Activated T-cell treated with anti-CD3 and anti-CD28 coated beads, Interleukin-2, amount 50 U/mL, for 72 hours (primary cell): ENCODE data around the gene MAGI1. TPM values are rescaled to one million over a fixed set of nuclear protein-coding genes. Genes with fewer than 3 reads are reported as not detected.

Experiments used
- ATAC-seq, 2 donors: fragments of 150-1000 bp; cut with Tn5 transposase; replicated peaks in 1 of 2; 2 replicates each; pipeline ENCODE4 v1.10.0; 2021; ENCODE audit warnings: moderate library complexity in 2 of 2, mild to moderate bottlenecking in 1 of 2
- DNase-seq, 2 donors: peaks; one replicate each; pipeline ENCODE4 v3.0.0; 2021 to 2022; ENCODE audit warnings: mixed read lengths in 1 of 2
- H3K27ac Mint-ChIP-seq: one replicate; pipeline ENCODE4 v1.8.0; 2022; ENCODE audit warnings: mild to moderate bottlenecking, moderate library complexity, mixed read lengths
- H3K27me3 Mint-ChIP-seq: one replicate; pipeline ENCODE4 v1.8.0; 2022; ENCODE audit warnings: low read depth, mixed read lengths
- H3K36me3 Mint-ChIP-seq, 2 donors: one replicate each; pipeline ENCODE4 v1.8.0; 2022; ENCODE audit warnings: mixed read lengths in 2 of 2, mild to moderate bottlenecking in 1 of 2; ENCODE audit not compliant: insufficient read depth in 2 of 2
- H3K4me1 Mint-ChIP-seq: one replicate; pipeline ENCODE4 v1.8.0; 2022; ENCODE audit warnings: low read depth, mixed read lengths
- H3K4me3 Mint-ChIP-seq, 2 donors: one replicate each; pipeline ENCODE4 v1.8.0; 2022; ENCODE audit warnings: mild to moderate bottlenecking in 2 of 2, mixed read lengths in 2 of 2, moderate library complexity in 2 of 2
- H3K9me3 Mint-ChIP-seq, 2 donors: one replicate each; pipeline ENCODE4 v1.8.0; 2022; ENCODE audit warnings: mixed read lengths in 2 of 2
- total RNA-seq, 2 donors: library from RNA; stranded (reverse); gene quantifications; one replicate each; pipeline ENCODE4 v1.2.3, GENCODE V29; 2022

MAGI1 gene
- total RNA-seq, 2 donors from 2014 or later, result 0.41 to 0.67 TPM

GRCh38 chr3:65890328-65890727 lies 148.4 kb downstream of the MAGI1 start:
- ATAC-seq (no peak), DNase-seq (no peak)
- Mint-ChIP-seq H3K4me1 (no peaks in the 10 kb centered on the region), H3K27ac (no peak overlapping the region), H3K27me3 (no peaks in the 10 kb centered on the region), H3K36me3 (no peaks in the 10 kb centered on the region), H3K9me3 (no peaks in the 10 kb centered on the region), H3K4me3 (no peak overlapping the region)

- no peak overlapping the region for H3K27ac Mint-ChIP-seq
- ATAC-seq (no peak), DNase-seq (no peak)
- no peak overlapping the region for H3K4me3 Mint-ChIP-seq
- no peaks in the 10 kb centered on the region for H3K4me1 Mint-ChIP-seq
- no peaks in the 10 kb centered on the region for H3K9me3 Mint-ChIP-seq
- no peaks in the 10 kb centered on the region for H3K36me3 Mint-ChIP-seq
- H3K27me3 Mint-ChIP-seq, result no peaks in the 10 kb centered on the region
Observed at GRCh38 chr3:65889707-65890099, 149.0 kb downstream of the MAGI1 start.

GRCh38 chr3:65888980-65889706 lies 149.6 kb downstream of the MAGI1 start:
- DNase-seq (no peak), ATAC-seq (no peak)
- no peaks in the 10 kb centered on the region for H3K9me3 Mint-ChIP-seq
- no peaks in the 10 kb centered on the region for H3K4me1 Mint-ChIP-seq
- H3K36me3 Mint-ChIP-seq, result no peaks in the 10 kb centered on the region
- H3K27ac Mint-ChIP-seq, result no peak overlapping the region
- H3K27me3 Mint-ChIP-seq, result no peaks in the 10 kb centered on the region
- no peak overlapping the region for H3K4me3 Mint-ChIP-seq

- DNase-seq (no peak), ATAC-seq (no peak)
- no peaks in the 10 kb centered on the region for H3K4me1 Mint-ChIP-seq
- H3K9me3 Mint-ChIP-seq, result no peaks in the 10 kb centered on the region
- H3K27me3 Mint-ChIP-seq, result no peaks in the 10 kb centered on the region
- no peak overlapping the region for H3K27ac Mint-ChIP-seq
- H3K36me3 Mint-ChIP-seq, result no peaks in the 10 kb centered on the region
- no peak overlapping the region for H3K4me3 Mint-ChIP-seq
Observed at GRCh38 chr3:65888196-65888595, 150.5 kb downstream of the MAGI1 start.

GRCh38 chr3:65886391-65886790 lies 152.3 kb downstream of the MAGI1 start:
- H3K4me3 Mint-ChIP-seq, result no peak overlapping the region
- H3K27ac Mint-ChIP-seq, result no peak overlapping the region
- DNase-seq, result no peak
- H3K36me3 Mint-ChIP-seq, result no peaks in the 10 kb centered on the region
- no peaks in the 10 kb centered on the region for H3K27me3 Mint-ChIP-seq
- no peak for ATAC-seq
- no peaks in the 10 kb centered on the region for H3K4me1 Mint-ChIP-seq
- peaks cover 0 to 1% of the 10 kb centered on the region in 2 donors for H3K9me3 Mint-ChIP-seq

- no peaks in the 10 kb centered on the region for H3K36me3 Mint-ChIP-seq
- H3K27me3 Mint-ChIP-seq, result no peaks in the 10 kb centered on the region
- peaks cover 0 to 1% of the 10 kb centered on the region in 2 donors for H3K9me3 Mint-ChIP-seq
- DNase-seq (no peak), ATAC-seq (no peak)
- no peak overlapping the region for H3K4me3 Mint-ChIP-seq
- H3K27ac Mint-ChIP-seq, result no peak overlapping the region
- no peaks in the 10 kb centered on the region for H3K4me1 Mint-ChIP-seq
Observed at GRCh38 chr3:65884071-65884470, 154.6 kb downstream of the MAGI1 start.

- ATAC-seq, result no peak
- H3K27me3 Mint-ChIP-seq, result no peaks in the 10 kb centered on the region
- H3K9me3 Mint-ChIP-seq, result peaks cover 0 to 1% of the 10 kb centered on the region in 2 donors
- DNase-seq, result no peak
- H3K4me1 Mint-ChIP-seq, result no peaks in the 10 kb centered on the region
- no peaks in the 10 kb centered on the region for H3K36me3 Mint-ChIP-seq
- no peak overlapping the region for H3K4me3 Mint-ChIP-seq
- no peak overlapping the region for H3K27ac Mint-ChIP-seq
Observed at GRCh38 chr3:65883613-65884012, 155.1 kb downstream of the MAGI1 start.

GRCh38 chr3:65880350-65880749 lies 158.4 kb downstream of the MAGI1 start:
- Mint-ChIP-seq H3K4me3 (no peak overlapping the region), H3K27ac (no peak overlapping the region), H3K36me3 (no peaks in the 10 kb centered on the region), H3K27me3 (no peaks in the 10 kb centered on the region), H3K4me1 (no peaks in the 10 kb centered on the region), H3K9me3 (peaks cover 0 to 1% of the 10 kb centered on the region in 2 donors)
- DNase-seq (no peak), ATAC-seq (no peak)

- Mint-ChIP-seq H3K36me3 (no peaks in the 10 kb centered on the region), H3K27ac (no peak overlapping the region), H3K9me3 (peaks cover 0 to 1% of the 10 kb centered on the region in 2 donors), H3K27me3 (no peaks in the 10 kb centered on the region), H3K4me3 (no peak overlapping the region), H3K4me1 (no peaks in the 10 kb centered on the region)
- DNase-seq (no peak), ATAC-seq (no peak)
Observed at GRCh38 chr3:65879372-65879771, 159.3 kb downstream of the MAGI1 start.

GRCh38 chr3:65878831-65879230 lies 159.9 kb downstream of the MAGI1 start:
- ATAC-seq (no peak), DNase-seq (no peak)
- Mint-ChIP-seq H3K27me3 (no peaks in the 10 kb centered on the region), H3K4me3 (no peak overlapping the region), H3K27ac (no peak overlapping the region), H3K36me3 (no peaks in the 10 kb centered on the region), H3K9me3 (peaks cover 0 to 1% of the 10 kb centered on the region in 2 donors), H3K4me1 (no peaks in the 10 kb centered on the region)

- ATAC-seq (no peak), DNase-seq (no peak)
- H3K4me3 Mint-ChIP-seq, result no peak overlapping the region
- peaks cover 0 to 4% of the 10 kb centered on the region in 2 donors for H3K9me3 Mint-ChIP-seq
- no peaks in the 10 kb centered on the region for H3K4me1 Mint-ChIP-seq
- no peaks in the 10 kb centered on the region for H3K36me3 Mint-ChIP-seq
- H3K27ac Mint-ChIP-seq, result no peak overlapping the region
- H3K27me3 Mint-ChIP-seq, result no peaks in the 10 kb centered on the region
Observed at GRCh38 chr3:65877160-65877559, 161.6 kb downstream of the MAGI1 start.

- no peak overlapping the region for H3K27ac Mint-ChIP-seq
- H3K4me1 Mint-ChIP-seq, result no peaks in the 10 kb centered on the region
- H3K27me3 Mint-ChIP-seq, result no peaks in the 10 kb centered on the region
- DNase-seq, result no peak
- H3K9me3 Mint-ChIP-seq, result peaks cover 0 to 4% of the 10 kb centered on the region in 2 donors
- H3K36me3 Mint-ChIP-seq, result no peaks in the 10 kb centered on the region
- H3K4me3 Mint-ChIP-seq, result no peak overlapping the region
- ATAC-seq, result no peak
Observed at GRCh38 chr3:65876028-65876420, 162.7 kb downstream of the MAGI1 start.

GRCh38 chr3:65875393-65876027 lies 163.2 kb downstream of the MAGI1 start:
- no peak for DNase-seq
- H3K27ac Mint-ChIP-seq, result peak overlapping the region; percentile 16
- ATAC-seq, result no peak
- no peak overlapping the region for H3K4me3 Mint-ChIP-seq
- H3K27me3 Mint-ChIP-seq, result no peaks in the 10 kb centered on the region
- H3K36me3 Mint-ChIP-seq, result no peaks in the 10 kb centered on the region
- H3K9me3 Mint-ChIP-seq, result peaks cover 0 to 4% of the 10 kb centered on the region in 2 donors
- H3K4me1 Mint-ChIP-seq, result no peaks in the 10 kb centered on the region

GRCh38 chr3:65873869-65874268 lies 164.8 kb downstream of the MAGI1 start:
- ATAC-seq, result no peak
- Mint-ChIP-seq H3K27me3 (no peaks in the 10 kb centered on the region), H3K4me3 (no peak overlapping the region), H3K27ac (no peak overlapping the region), H3K9me3 (peaks cover 0 to 5% of the 10 kb centered on the region in 2 donors), H3K4me1 (no peaks in the 10 kb centered on the region), H3K36me3 (no peaks in the 10 kb centered on the region)
- no peak for DNase-seq
